Adipocyte (in vitro differentiated cells): Measurements from ENCODE around the gene CD69.
A peak's percentile ranks its signal among the peaks of the same experiment; 100 is the strongest.

ENCODE experiments used
- DNase-seq: peaks from one replicate; pipeline ENCODE4 v3.0.0-alpha.2; 2015; ENCODE audit warnings: low read depth
- H3K27me3 ChIP-seq: replicated peaks from 2 replicates; pipeline ENCODE4 v1.7.0; 2013; ENCODE audit warnings: mild to moderate bottlenecking, low read length, moderate library complexity; ENCODE audit not compliant: control insufficient read depth, insufficient read depth
- H3K36me3 ChIP-seq: 2 replicates; pipeline ENCODE4 v1.7.0; 2013; ENCODE audit warnings: low read length, mild to moderate bottlenecking, moderate library complexity; ENCODE audit not compliant: control insufficient read depth, insufficient read depth, severe bottlenecking
- H3K4me1 ChIP-seq: 2 replicates; pipeline ENCODE4 v1.7.0; 2013; ENCODE audit warnings: mild to moderate bottlenecking, low read length, moderate library complexity; ENCODE audit not compliant: control insufficient read depth, insufficient read depth
- H3K4me3 ChIP-seq: 2 replicates; pipeline ENCODE4 v1.7.0; 2013; ENCODE audit warnings: mild to moderate bottlenecking, low read length, moderate library complexity
- H3K9ac ChIP-seq: 2 replicates; pipeline ENCODE4 v1.7.0; 2013; ENCODE audit warnings: mild to moderate bottlenecking, low read length, moderate library complexity
- H3K9me3 ChIP-seq: 2 replicates; pipeline ENCODE4 v1.7.0; 2013; ENCODE audit warnings: mild to moderate bottlenecking, low read length, moderate library complexity; ENCODE audit not compliant: control insufficient read depth

Gene CD69

DNA sequence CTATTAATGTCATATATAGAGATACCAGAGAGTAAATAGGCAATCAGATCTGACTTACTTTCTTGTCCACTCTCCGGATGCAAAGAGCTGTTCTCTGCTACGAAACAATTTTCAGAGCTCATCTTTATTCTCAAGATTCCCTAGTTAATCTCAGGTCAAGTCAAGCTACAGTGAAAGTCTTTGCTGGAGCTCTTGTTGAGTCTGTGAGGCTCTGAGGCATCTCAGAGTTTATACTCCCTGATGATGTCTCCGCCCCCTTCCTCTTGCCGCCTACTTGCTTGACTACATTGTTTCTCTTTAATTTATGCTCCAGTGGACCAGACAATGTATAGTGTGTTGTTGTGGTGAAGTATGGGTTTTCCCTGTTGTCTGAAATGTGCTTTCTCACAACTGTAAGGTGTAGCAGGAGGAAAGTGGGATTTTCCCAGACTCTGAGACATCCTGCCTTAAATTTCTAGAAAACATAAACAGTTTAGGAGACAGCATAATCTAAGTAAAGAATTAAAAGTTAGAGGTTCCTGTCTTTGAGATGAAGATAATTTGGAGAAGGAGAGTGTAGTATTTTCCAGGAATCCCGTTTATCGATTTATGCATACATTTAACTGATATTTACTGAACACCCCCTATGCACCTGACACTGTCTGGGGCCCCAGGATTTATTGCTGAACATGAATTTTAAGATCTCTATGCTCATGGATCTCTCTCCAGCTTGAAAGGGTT lies at the start of gene CD69:
Gene CD69, minus strand, starts transcription at position 203 of the 720 bp plus-strand sequence. Its CDS starts 81 bp downstream, at position 122.
- Histone ChIP-seq H3K4me3 (no peak within 1 kb of the TSS), H3K9me3 (no peaks in the 10 kb centered on the region), H3K9ac (no peak within 1 kb of the TSS), H3K27me3 (no peaks in the 10 kb centered on the region), H3K36me3 (no peaks in the 10 kb centered on the region), H3K4me1 (no peaks in the 10 kb centered on the region)
- DNase-seq, result no peak

DNA sequence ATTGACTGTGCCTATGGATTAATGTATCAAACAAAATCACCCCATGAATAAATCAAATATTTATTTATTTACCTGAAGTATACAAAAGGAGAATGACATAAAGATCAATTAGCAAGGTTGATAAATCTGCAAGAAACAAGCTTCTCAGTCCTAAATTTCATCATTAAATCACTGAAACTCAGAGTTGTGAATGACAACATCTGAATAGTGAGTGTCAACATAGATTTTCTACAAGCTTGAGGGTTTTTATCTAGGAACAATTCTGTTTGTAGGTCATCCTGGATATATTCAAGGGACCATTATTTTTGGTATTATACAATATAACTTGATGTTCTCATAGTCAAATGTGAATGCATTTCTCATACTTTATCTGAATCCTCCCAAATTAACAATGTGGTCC lies 49.2 kb upstream of the CD69 start:
- H3K27me3 ChIP-seq, result no peaks in the 10 kb centered on the region
- H3K9ac ChIP-seq, result no peak overlapping the region
- H3K9me3 ChIP-seq, result no peaks in the 10 kb centered on the region
- no peak overlapping the region for H3K4me3 ChIP-seq
- no peaks in the 10 kb centered on the region for H3K36me3 ChIP-seq
- peaks cover 4% of the 10 kb centered on the region for H3K4me1 ChIP-seq
- no peak for DNase-seq

DNA sequence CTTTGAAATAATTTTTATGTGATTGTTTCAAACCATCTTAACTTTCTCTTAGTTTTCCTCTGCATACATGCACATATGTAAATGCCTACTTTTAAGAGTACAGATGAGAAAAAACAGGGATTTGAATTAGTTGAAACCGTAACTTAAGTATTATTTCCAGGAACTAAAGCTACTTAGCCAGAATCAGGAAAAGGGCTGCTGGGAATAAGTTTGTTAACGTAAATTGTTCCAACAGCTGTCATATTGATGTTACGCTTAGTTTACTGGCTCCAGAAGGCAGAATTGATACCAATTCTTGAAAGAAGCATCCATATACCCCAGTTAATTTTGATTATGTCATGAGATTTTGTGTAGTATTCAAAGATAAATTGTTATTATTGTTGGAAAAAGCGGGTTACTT lies 48.6 kb upstream of the CD69 start:
- DNase-seq, result no peak
- H3K27me3 ChIP-seq, result no peaks in the 10 kb centered on the region

DNA sequence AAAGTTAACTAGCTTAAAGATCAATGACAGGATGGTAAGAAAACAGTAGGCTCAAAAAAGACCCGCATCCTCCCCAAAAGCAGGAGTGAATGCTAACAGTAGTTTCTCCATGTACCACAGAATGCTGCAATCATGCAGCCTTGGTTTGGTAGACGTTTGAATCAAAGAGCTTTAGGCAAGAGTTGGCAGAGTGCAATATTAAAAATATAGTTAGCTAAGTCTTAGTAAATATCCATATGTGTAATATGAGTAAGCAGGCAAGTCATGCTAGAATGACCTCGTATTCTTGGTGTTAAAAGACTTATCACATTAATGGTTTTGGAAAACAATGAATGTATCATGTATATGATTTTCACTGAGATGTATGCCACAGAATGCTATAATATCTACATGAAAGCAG lies 47.8 kb upstream of the CD69 start:
- peaks cover 4% of the 10 kb centered on the region for H3K4me1 ChIP-seq
- no peaks in the 10 kb centered on the region for H3K27me3 ChIP-seq
- H3K4me3 ChIP-seq, result no peak overlapping the region
- H3K36me3 ChIP-seq, result no peaks in the 10 kb centered on the region
- DNase-seq, result no peak
- H3K9me3 ChIP-seq, result no peaks in the 10 kb centered on the region
- no peak overlapping the region for H3K9ac ChIP-seq

More for the DNA sequence above, 48.6 kb upstream of the CD69 start:
- no peaks in the 10 kb centered on the region for H3K9me3 ChIP-seq
- no peaks in the 10 kb centered on the region for H3K36me3 ChIP-seq
- no peak overlapping the region for H3K9ac ChIP-seq
- H3K4me1 ChIP-seq, result peaks cover 4% of the 10 kb centered on the region
- H3K4me3 ChIP-seq, result no peak overlapping the region

DNA sequence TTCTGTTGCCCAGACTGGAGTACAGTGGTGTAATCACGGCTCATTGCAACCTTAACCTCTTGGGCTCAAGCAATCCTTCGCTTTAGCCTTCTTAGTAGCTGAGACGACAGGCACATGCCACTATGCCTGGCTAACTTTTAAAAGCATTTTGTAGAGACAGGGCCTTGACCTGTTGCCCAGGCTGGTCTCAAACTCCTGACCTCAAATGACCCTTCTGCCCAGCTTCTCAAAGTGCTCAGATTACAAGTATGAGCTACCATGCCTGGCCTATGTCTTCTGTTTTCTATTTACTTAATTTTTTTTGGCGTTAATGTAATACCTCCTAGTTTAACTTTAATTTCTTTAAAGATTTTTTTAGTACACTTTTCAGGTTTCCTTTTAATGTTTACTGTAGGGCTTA lies 46.0 kb upstream of the CD69 start:
- Histone ChIP-seq H3K4me1 (peaks cover 4% of the 10 kb centered on the region), H3K36me3 (no peaks in the 10 kb centered on the region), H3K9ac (no peak overlapping the region), H3K27me3 (no peaks in the 10 kb centered on the region), H3K9me3 (no peaks in the 10 kb centered on the region), H3K4me3 (no peak overlapping the region)
- DNase-seq, result no peak

DNA sequence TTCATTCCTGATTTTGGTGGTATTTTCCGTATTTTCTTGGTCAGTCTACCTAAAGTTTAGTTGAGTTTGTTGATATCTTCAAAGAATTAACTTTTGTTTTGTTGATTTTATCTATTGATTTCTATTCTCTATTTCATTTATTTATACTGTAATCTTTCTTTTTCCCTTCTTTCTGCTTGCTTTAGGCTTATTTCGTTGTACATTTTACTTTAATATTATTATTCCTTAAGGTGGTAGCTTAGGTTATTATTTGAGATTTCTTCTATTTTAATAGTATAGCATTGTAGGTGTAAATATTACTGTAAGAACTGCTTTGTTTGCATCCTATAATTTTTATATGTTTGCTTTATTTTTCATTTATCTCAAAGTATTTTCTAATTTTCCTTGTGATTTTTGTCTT lies 45.2 kb upstream of the CD69 start:
- Histone ChIP-seq H3K9me3 (no peaks in the 10 kb centered on the region), H3K4me3 (no peak overlapping the region), H3K27me3 (no peaks in the 10 kb centered on the region), H3K36me3 (no peaks in the 10 kb centered on the region), H3K4me1 (peaks cover 4% of the 10 kb centered on the region), H3K9ac (no peak overlapping the region)
- DNase-seq, result no peak

DNA sequence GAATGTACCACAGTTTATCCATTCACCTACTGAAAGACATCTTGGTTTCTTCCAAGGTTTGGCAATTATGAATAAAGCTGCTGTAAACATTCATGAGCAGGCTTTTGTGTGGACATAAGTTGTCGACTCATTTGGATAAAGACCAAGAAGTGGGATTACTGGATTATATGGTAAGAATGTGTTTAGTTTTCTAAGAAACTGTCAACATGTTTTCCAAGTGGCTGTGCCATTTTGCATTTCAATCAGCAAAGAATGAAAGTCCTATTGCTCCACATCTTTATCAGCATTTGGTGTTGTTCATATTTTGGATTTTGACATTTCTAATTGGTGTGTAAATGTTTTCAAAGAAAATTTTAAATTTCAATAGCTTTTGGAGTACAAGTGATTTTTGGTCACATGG lies 39.3 kb upstream of the CD69 start:
- no peak overlapping the region for H3K9ac ChIP-seq
- H3K36me3 ChIP-seq, result no peaks in the 10 kb centered on the region
- H3K4me3 ChIP-seq, result no peak overlapping the region
- no peaks in the 10 kb centered on the region for H3K9me3 ChIP-seq
- no peak for DNase-seq
- no peaks in the 10 kb centered on the region for H3K27me3 ChIP-seq
- H3K4me1 ChIP-seq, result no peaks in the 10 kb centered on the region

DNA sequence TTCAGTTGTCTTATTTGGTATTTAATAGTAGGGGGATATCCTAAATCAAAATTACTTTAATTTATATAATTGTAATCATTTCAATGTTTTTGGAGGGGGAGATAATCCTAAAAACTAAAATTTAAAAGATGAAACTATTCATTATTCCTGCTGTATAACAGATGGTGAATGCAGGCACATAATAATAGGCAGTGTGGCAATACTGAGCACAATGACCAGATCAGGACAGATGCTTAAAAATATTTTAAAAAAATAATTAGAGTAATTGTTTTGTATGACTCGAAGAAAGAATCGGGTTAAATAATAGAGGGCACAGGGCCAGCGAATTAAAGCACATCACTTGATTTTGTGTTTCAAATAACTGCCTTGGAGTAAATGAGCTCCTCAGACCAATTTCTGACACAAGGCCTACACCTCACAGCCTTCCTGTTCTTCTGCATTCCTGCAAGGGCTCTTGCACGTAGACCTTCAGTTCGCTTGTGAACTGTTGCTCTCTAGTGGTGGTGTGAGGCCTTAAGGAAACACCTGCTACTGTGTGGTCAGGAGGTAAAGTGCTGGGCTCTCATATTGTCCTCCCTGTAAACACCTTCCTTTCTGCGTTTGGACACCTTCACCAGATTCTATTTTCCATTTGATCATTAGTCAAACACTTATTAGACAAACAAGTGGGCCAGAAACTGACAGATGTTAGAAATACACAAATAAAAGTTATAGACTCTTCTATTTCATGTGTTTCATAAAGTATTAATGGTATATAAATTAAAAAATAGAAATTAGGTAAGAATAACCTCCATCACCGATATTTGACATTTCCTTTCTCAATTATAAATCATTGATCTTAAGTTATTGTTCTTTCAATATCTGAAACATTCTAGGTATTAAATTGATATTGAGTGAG lies 37.3 kb upstream of the CD69 start:
- DNase-seq, result no peak
- no peaks in the 10 kb centered on the region for H3K36me3 ChIP-seq
- H3K4me3 ChIP-seq, result no peak overlapping the region
- H3K27me3 ChIP-seq, result no peaks in the 10 kb centered on the region
- no peaks in the 10 kb centered on the region for H3K9me3 ChIP-seq
- no peak overlapping the region for H3K9ac ChIP-seq
- H3K4me1 ChIP-seq, result peaks cover 7% of the 10 kb centered on the region

DNA sequence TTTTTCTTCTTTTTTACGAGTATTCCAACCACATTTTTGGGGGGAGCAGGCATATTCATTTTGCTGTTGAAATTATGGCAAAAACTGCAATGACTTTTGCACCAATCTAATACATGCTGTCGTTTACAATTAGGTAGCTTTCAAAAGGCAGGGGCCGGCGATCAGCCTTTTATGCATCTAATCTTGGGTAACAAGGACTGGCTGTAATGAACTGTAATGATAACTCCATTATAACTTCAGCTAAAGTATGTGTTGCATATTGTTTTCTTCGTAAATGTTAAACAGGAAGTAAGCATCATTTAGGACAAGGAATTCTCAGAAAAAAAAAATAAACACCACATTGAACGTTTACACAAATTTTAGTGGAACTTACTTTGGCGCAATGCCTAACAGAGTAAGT lies 36.3 kb upstream of the CD69 start:
- no peaks in the 10 kb centered on the region for H3K27me3 ChIP-seq
- no peak overlapping the region for H3K9ac ChIP-seq
- peak; percentile 39 for DNase-seq
- no peak overlapping the region for H3K4me3 ChIP-seq
- no peaks in the 10 kb centered on the region for H3K9me3 ChIP-seq
- no peaks in the 10 kb centered on the region for H3K36me3 ChIP-seq
- H3K4me1 ChIP-seq, result peaks cover 13% of the 10 kb centered on the region

DNA sequence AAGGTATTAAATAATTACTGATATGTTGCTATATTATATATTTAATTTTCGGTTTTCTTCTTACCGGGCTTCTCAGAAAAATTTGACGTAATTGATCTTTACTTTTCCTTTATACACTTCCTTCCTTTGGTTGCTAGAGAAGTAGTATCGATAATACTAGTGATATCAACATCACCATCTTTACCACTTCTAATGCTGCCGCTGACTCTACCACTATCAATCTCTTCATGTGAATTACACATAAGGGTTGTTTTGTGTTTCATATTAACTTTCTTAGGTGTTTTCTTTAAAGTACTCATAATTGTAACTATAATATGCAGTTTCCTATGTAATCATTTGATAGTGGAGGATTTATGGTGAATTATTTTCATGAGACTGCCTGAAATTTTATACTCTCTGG lies 35.6 kb upstream of the CD69 start:
- peaks cover 13% of the 10 kb centered on the region for H3K4me1 ChIP-seq

DNA sequence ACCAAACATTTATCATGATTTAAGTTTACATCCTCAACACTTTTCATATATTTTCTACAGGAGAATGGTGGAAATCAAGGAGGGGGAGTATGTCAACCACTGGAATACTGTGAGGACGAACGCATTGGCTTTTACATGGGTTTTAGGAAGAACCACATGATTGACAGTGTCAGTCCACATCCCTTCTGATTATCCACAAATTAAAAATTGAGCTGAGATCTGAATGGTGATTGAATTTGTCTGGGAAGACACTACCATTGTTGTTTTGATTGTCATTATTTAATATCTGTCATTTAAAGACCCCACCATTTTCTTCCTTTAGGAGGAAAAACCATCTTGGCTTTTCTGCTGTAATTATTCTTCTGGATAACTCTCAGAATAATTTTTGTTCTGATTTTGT lies 35.2 kb upstream of the CD69 start:
- H3K4me3 ChIP-seq, result no peak overlapping the region
- DNase-seq, result no peak
- no peaks in the 10 kb centered on the region for H3K9me3 ChIP-seq
- H3K4me1 ChIP-seq, result peaks cover 13% of the 10 kb centered on the region
- H3K36me3 ChIP-seq, result no peaks in the 10 kb centered on the region
- H3K9ac ChIP-seq, result no peak overlapping the region
- H3K27me3 ChIP-seq, result no peaks in the 10 kb centered on the region

More for the DNA sequence above, 35.6 kb upstream of the CD69 start:
- DNase-seq, result no peak
- no peak overlapping the region for H3K9ac ChIP-seq
- H3K36me3 ChIP-seq, result no peaks in the 10 kb centered on the region
- no peak overlapping the region for H3K4me3 ChIP-seq
- H3K9me3 ChIP-seq, result no peaks in the 10 kb centered on the region
- no peaks in the 10 kb centered on the region for H3K27me3 ChIP-seq
